Activated B cell treated with CpG ODN at 0.5 μM for 24 hours (primary cell): ENCODE data around the gene CCDC197. TPM values are rescaled to one million over a fixed set of nuclear protein-coding genes. Genes with fewer than 3 reads are reported as not detected.

Experiments used
- ATAC-seq: fragments of 200-7000 bp; cut with Tn5 transposase; one replicate; pipeline ENCODE4 v1.10.0; 2021; ENCODE audit warnings: low read depth, mild to moderate bottlenecking, moderate library complexity
- CTCF ChIA-PET: fragments of 350-600 bp; sonication (Branson Sonifier 250); formaldehyde crosslinking; loops from one replicate; lab custom pipeline; 2021; ENCODE audit warnings: antibody characterized with exemption; lab: Charles Lee
- POLR2A ChIA-PET: fragments of 350-600 bp; sonication (Branson Sonifier 250); formaldehyde crosslinking; loops from one replicate; lab custom pipeline; 2021; ENCODE audit warnings: antibody characterized with exemption; lab: Charles Lee
- DNase-seq: peaks from one replicate; pipeline ENCODE4 v3.0.0; 2022
- H3K27ac Mint-ChIP-seq: one replicate; pipeline ENCODE4 v1.8.0; 2020; ENCODE audit warnings: mixed read lengths
- H3K27me3 Mint-ChIP-seq: one replicate; pipeline ENCODE4 v1.8.0; 2021; ENCODE audit warnings: mixed read lengths
- H3K36me3 Mint-ChIP-seq: one replicate; pipeline ENCODE4 v1.8.0; 2021; ENCODE audit warnings: low read depth, mixed read lengths
- H3K4me1 Mint-ChIP-seq: one replicate; pipeline ENCODE4 v1.8.0; 2021; ENCODE audit warnings: mixed read lengths
- H3K4me3 Mint-ChIP-seq: one replicate; pipeline ENCODE4 v1.8.0; 2020; ENCODE audit warnings: mild to moderate bottlenecking, mixed read lengths
- H3K9me3 Mint-ChIP-seq: one replicate; pipeline ENCODE4 v1.8.0; 2020; ENCODE audit warnings: mixed read lengths
- CTCF ChIP-seq: fragments of 200-600 bp; IDR thresholded peaks from one replicate; pipeline ENCODE4 v1.8.0; 2022; ENCODE audit warnings: antibody characterized with exemption, mild to moderate bottlenecking
- intact Hi-C: fragments of 100-400 bp; cut with micrococcal nuclease; formaldehyde crosslinking; loops from one replicate; pipeline ENCODE4 v1.15.1; 2024
- total RNA-seq: library from RNA; stranded (reverse); gene quantifications from 2 replicates; pipeline ENCODE4 v1.2.3, GENCODE V29; 2022

The CCDC197 gene
- total RNA-seq, 1 donor from 2014 or later: not detected

GRCh38 chr14:94047581-94047980, 50.5 kb downstream of the CCDC197 start:
- no peaks in the 10 kb centered on the region for H3K27me3 Mint-ChIP-seq
- no peak for TF ChIP-seq CTCF
- ATAC-seq (no peak), DNase-seq (no peak)
- H3K27ac Mint-ChIP-seq: no peak overlapping the region
- no peak overlapping the region for H3K4me3 Mint-ChIP-seq
- POLR2A ChIA-PET: no interaction called here
- H3K4me1 Mint-ChIP-seq: no peaks in the 10 kb centered on the region
- no peaks in the 10 kb centered on the region for H3K9me3 Mint-ChIP-seq
- CTCF ChIA-PET: interaction anchor here (3.0 kb wide), 1 partner anchor 11 kb away, joined by 10 read pairs; no protein-coding TSS in a partner anchor
- intact Hi-C loops: no loop called here
- H3K36me3 Mint-ChIP-seq: peaks cover 79% of the 10 kb centered on the region

GRCh38 chr14:94048691-94049624, 51.9 kb downstream of the CCDC197 start:
- POLR2A ChIA-PET: no interaction called here
- CTCF ChIA-PET: interaction anchor here (0.6 to 3.0 kb wide), 3 partner anchors 13 to 131 kb away, joined by 3 to 10 read pairs (median 3); no protein-coding TSS in a partner anchor
- no peak for TF ChIP-seq CTCF
- no peak overlapping the region for H3K4me3 Mint-ChIP-seq
- intact Hi-C loops: no loop called here
- ATAC-seq (no peak), DNase-seq (no peak)
- no peaks in the 10 kb centered on the region for H3K27me3 Mint-ChIP-seq
- H3K36me3 Mint-ChIP-seq: peaks cover 84% of the 10 kb centered on the region
- no peaks in the 10 kb centered on the region for H3K9me3 Mint-ChIP-seq
- H3K4me1 Mint-ChIP-seq: no peaks in the 10 kb centered on the region
- no peak overlapping the region for H3K27ac Mint-ChIP-seq

GRCh38 chr14:94049625-94050023, 52.5 kb downstream of the CCDC197 start:
- DNase-seq: no peak
- H3K4me3 Mint-ChIP-seq: no peak overlapping the region
- H3K36me3 Mint-ChIP-seq: peaks cover 84% of the 10 kb centered on the region
- no peaks in the 10 kb centered on the region for H3K27me3 Mint-ChIP-seq
- H3K9me3 Mint-ChIP-seq: no peaks in the 10 kb centered on the region
- TF ChIP-seq CTCF: no peak
- POLR2A ChIA-PET: no interaction called here
- CTCF ChIA-PET: interaction anchor here (0.6 to 3.0 kb wide), 2 partner anchors 13 to 130 kb away, joined by 3 to 10 read pairs; no protein-coding TSS in a partner anchor
- H3K27ac Mint-ChIP-seq: no peak overlapping the region
- no peaks in the 10 kb centered on the region for H3K4me1 Mint-ChIP-seq
- ATAC-seq: no peak
- intact Hi-C loops: no loop called here

- H3K27me3 Mint-ChIP-seq: no peaks in the 10 kb centered on the region
- H3K9me3 Mint-ChIP-seq: no peaks in the 10 kb centered on the region
- H3K4me1 Mint-ChIP-seq: no peaks in the 10 kb centered on the region
- no peak overlapping the region for H3K4me3 Mint-ChIP-seq
- no peak for DNase-seq
- no peak for ATAC-seq
- H3K36me3 Mint-ChIP-seq: peaks cover 84% of the 10 kb centered on the region
- H3K27ac Mint-ChIP-seq: no peak overlapping the region
- ChIA-PET CTCF (interaction anchor here (3.0 kb wide), 1 partner anchor 14 kb away, joined by 10 read pairs; no protein-coding TSS in a partner anchor), POLR2A (no interaction called here)
- no peak for TF ChIP-seq CTCF
- intact Hi-C loops: no loop called here
Measured at GRCh38 chr14:94050231-94050880, 53.3 kb downstream of the CCDC197 start.

- POLR2A ChIA-PET: no interaction called here
- Mint-ChIP-seq H3K4me3 (no peak overlapping the region), H3K27me3 (no peaks in the 10 kb centered on the region), H3K27ac (no peak overlapping the region), H3K9me3 (no peaks in the 10 kb centered on the region), H3K4me1 (peaks cover 2% of the 10 kb centered on the region), H3K36me3 (peaks cover 86% of the 10 kb centered on the region)
- no peak for TF ChIP-seq CTCF
- CTCF ChIA-PET: interaction anchor here (1.0 to 2.3 kb wide), 3 partner anchors 15 to 86 kb away, joined by 3 to 11 read pairs (median 5); no protein-coding TSS in a partner anchor
- DNase-seq: no peak
- intact Hi-C loops: no loop called here
- no peak for ATAC-seq
Measured at GRCh38 chr14:94051115-94051514, 54.0 kb downstream of the CCDC197 start.
